ENCODE data around the gene ZNF622.

Gene ZNF622, protein sequence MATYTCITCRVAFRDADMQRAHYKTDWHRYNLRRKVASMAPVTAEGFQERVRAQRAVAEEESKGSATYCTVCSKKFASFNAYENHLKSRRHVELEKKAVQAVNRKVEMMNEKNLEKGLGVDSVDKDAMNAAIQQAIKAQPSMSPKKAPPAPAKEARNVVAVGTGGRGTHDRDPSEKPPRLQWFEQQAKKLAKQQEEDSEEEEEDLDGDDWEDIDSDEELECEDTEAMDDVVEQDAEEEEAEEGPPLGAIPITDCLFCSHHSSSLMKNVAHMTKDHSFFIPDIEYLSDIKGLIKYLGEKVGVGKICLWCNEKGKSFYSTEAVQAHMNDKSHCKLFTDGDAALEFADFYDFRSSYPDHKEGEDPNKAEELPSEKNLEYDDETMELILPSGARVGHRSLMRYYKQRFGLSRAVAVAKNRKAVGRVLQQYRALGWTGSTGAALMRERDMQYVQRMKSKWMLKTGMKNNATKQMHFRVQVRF

DNA sequence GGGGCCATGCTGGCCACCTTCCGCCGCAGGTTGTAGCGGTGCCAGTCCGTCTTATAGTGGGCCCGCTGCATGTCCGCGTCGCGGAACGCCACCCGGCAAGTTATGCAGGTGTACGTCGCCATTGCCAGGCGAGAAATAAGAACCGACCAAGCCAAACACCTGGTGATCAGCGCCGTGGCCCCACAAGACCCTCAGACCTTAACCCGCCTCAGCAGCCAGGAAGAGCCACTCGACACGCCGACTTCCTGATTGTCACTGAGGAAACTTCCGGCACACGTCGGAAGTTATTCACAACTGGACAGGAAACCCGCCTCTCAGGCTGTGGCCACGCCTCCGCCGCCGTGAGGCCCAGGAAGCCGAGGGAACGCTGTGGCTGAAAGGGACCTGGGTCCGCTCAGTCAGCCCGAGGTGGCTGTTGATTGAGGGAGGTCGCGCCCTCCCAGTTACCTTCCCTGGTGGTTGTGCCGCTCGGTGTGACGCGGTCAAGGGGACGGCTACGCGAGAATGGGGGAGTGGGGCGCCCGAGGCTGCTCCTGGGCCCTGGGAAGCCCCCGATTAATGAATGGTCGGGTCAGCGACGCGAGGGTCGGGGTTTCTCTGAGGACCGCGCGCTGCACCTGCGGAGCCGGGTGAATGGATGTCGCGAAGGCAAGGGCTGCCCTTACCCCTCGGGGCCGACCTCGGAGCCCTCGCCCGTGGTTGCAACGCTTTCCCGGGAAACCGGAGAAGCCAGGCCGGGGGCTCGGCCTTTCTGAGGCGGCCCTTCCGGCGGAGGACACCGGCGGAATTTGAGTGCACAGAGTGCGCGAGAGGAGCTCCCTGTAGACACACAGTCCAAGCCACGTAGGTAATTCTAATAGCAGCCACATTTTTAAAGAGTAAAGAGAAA is at the start of gene ZNF622:
TSS of gene ZNF622 (minus strand) at position 257 of the 889 bp plus-strand sequence. CDS start at position 122, 135 bp downstream.
- TF ChIP-seq, protein P1, sequence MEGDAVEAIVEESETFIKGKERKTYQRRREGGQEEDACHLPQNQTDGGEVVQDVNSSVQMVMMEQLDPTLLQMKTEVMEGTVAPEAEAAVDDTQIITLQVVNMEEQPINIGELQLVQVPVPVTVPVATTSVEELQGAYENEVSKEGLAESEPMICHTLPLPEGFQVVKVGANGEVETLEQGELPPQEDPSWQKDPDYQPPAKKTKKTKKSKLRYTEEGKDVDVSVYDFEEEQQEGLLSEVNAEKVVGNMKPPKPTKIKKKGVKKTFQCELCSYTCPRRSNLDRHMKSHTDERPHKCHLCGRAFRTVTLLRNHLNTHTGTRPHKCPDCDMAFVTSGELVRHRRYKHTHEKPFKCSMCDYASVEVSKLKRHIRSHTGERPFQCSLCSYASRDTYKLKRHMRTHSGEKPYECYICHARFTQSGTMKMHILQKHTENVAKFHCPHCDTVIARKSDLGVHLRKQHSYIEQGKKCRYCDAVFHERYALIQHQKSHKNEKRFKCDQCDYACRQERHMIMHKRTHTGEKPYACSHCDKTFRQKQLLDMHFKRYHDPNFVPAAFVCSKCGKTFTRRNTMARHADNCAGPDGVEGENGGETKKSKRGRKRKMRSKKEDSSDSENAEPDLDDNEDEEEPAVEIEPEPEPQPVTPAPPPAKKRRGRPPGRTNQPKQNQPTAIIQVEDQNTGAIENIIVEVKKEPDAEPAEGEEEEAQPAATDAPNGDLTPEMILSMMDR (conservative IDR thresholded peaks at IDR 0.05; ENCODE audit: low read depth, low read length), result no peak
- peak within 1 kb of the TSS; percentile 90 for H3K4me3 ChIP-seq (ENCODE audit: low read length)
- peak; percentile 76 for DNase-seq (ENCODE audit: low read depth)

DNA sequence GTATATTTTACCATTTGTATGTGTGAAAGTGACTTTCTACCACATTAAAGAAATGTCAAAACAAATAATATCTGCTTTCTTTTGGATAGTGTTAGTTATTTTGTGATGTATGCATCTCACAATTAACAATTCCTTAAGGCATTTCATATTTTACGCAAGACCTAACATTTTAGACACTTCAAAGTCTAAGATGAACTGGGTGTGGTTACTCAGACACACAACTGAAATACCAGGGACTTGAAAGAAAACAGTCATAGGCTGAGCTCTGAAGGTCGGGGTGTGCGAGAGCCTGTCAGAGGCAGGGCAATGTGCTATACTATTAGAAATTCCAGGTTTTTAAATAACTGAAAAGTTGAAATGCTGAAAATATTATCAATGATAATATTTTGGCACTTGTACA is 44.5 kb upstream of the ZNF622 start:
- H3K4me3 ChIP-seq (ENCODE audit: low read length), result no peak overlapping the region
- TF ChIP-seq, protein P1 (conservative IDR thresholded peaks at IDR 0.05; ENCODE audit: low read depth, low read length), result no peak
- no peak for DNase-seq (ENCODE audit: low read depth)

DNA sequence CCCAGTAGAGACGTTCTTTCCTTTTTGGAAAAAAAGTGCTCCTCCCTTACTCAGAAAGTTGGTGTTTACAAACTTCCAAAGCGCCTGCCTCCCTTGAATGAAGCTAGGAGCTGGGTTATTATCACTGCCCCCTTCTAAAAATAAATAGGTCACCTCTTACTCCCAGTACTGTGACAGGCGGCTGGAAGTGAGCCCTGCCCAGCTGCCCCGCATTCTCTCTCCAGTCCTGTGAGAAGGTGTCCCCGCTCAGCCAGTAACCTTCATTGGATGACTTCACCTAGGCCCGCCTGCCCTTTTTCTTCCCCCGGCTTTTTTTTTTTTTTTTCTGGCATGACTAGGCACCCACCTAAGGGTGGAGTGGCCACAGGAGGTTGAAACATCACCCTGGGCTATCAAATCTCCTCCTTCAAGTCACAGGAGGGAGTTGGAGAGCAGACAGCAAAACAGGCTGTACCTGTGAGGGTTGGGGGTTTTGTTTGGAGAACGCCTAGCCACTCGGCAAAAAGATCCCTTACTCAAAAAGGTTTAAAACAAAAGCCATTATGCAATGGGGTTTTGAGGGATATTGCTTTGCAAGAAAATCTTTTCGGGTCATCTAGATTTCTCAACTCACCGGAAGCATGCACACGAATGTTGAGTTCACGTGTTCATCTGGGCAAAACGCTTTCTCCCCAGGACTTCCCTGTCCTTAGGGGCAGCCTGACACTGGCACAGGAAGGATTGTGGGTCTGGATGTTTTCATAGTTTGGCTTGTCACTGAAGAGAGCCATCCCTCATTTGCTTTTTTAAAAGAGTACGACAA is 43.3 kb upstream of the ZNF622 start:
- TF ChIP-seq, protein P1 (conservative IDR thresholded peaks at IDR 0.05; ENCODE audit: low read depth, low read length), result no peak
- H3K4me3 ChIP-seq (ENCODE audit: low read length), result no peak overlapping the region
- no peak for DNase-seq (ENCODE audit: low read depth)

DNA sequence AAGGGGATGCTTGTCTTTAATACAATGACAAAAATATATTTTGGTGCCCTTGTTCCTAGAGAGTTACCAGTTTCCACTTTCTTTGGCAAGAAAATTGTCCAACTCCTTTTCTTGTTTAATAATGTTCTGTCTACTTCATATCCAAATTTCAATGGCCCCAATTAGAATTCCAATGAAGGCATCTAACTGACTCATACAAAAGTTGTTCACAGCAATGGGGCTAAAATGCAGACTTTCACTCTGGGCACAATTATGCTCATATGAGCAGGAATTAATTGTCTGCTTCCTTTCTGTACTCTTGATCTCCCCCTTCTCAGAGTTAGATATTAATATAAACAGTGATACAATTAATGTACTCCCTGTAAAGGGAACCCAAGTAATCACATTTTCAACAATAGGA is 42.1 kb upstream of the ZNF622 start:
- TF ChIP-seq, protein P1 (conservative IDR thresholded peaks at IDR 0.05; ENCODE audit: low read depth, low read length), result no peak
- no peak for DNase-seq (ENCODE audit: low read depth)
- H3K4me3 ChIP-seq (ENCODE audit: low read length), result no peak overlapping the region

DNA sequence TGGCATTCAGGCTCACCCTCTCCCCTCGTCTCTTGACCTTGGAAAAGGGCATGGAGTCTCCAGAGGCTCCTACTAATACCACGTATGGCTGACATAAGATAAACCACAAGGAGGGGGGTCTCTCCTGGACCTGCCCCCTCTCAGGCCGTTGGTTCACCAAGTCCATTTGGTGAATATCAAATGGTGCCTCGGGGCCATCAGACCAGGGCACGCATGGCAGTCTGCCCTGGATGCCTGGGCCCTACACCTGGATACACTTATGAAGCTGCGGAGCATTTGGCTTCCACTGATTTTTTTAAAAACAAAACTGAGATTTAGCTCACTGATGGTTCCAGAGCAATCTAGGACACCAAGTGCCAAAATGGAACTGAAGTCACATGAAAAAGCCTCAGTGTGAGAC is 40.3 kb upstream of the ZNF622 start:
- TF ChIP-seq, protein P1 (conservative IDR thresholded peaks at IDR 0.05; ENCODE audit: low read depth, low read length), result no peak
- H3K4me3 ChIP-seq (ENCODE audit: low read length), result no peak overlapping the region

DNA sequence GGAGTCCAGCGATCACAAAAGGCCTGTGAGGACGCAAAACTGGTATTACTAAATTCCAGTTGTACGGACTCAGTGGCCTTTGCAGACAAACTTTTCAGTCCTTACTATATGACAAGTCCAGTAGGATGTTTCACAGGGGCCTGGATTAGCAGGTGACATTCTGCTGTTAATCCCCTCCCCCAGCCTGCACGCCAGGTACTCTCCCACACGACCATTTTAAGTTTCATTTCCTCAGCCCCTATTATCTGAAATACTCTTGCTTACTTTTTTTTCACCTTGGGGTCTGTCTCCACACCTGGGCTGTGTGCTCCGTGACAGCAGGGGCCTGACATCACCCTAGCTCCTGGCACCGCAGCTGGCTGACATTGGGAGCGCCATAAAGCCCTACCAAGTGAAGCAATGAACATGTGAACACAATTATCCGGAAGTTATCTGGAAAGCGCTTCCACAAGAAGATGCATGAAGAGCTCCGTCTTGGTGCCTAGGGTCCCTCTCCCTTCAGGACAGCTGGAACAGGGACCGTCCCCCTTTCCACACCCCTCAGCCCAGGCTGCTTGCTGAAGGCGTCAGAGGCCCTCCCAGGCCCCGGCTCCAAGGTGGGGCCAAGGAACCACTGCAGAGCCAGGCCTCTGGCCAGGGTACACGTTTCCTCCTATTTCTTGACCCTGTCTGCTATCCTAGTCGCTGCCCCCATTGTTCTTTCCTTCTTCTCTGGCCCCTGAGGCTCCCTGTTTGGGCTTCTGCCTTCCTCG is 39.7 kb upstream of the ZNF622 start:
- DNase-seq (ENCODE audit: low read depth), result no peak
- no peak overlapping the region for H3K4me3 ChIP-seq (ENCODE audit: low read length)
- TF ChIP-seq, protein P1 (conservative IDR thresholded peaks at IDR 0.05; ENCODE audit: low read depth, low read length), result no peak

More for the DNA sequence above, 40.3 kb upstream of the ZNF622 start:
- no peak for DNase-seq (ENCODE audit: low read depth)

Measured in retinal pigment epithelial cell (primary cell).